NOMO-1 treated with dmso at 0.1 percent for 144 hours (cell line): ENCODE measurements around the gene LRRC4C.

Source experiments
- DNase-seq: peaks from one replicate; lab custom pipeline; 2025; ENCODE audit not compliant: unreplicated experiment; lab: John Stamatoyannopoulos, UW

Gene LRRC4C

GRCh38 chr11:41267451-41267850 is 192.0 kb downstream of the LRRC4C start:
- DNase-seq = no peak

- DNase-seq = no peak
These were observed 203.4 kb downstream of the LRRC4C start for GRCh38 chr11:41256041-41256440.

- DNase-seq = no peak
These were observed 204.5 kb downstream of the LRRC4C start for GRCh38 chr11:41254966-41255365.

- DNase-seq = no peak
These were observed 209.0 kb downstream of the LRRC4C start for GRCh38 chr11:41250408-41250935.

GRCh38 chr11:41247621-41248020 is 211.8 kb downstream of the LRRC4C start:
- DNase-seq = no peak

GRCh38 chr11:41246399-41246745 is 213.1 kb downstream of the LRRC4C start:
- DNase-seq = no peak

- no peak for DNase-seq
These were observed 213.6 kb downstream of the LRRC4C start for GRCh38 chr11:41245704-41246398.

- DNase-seq = no peak
These were observed 214.3 kb downstream of the LRRC4C start for GRCh38 chr11:41245184-41245583.

- no peak for DNase-seq
These were observed 222.1 kb downstream of the LRRC4C start for GRCh38 chr11:41237382-41237781.

- no peak for DNase-seq
These were observed 223.8 kb downstream of the LRRC4C start for GRCh38 chr11:41235668-41236067.

GRCh38 chr11:41225856-41226633 is 233.4 kb downstream of the LRRC4C start:
- DNase-seq = no peak

GRCh38 chr11:41222236-41222635 is 237.2 kb downstream of the LRRC4C start:
- DNase-seq = no peak

- DNase-seq = no peak
These were observed 253.1 kb downstream of the LRRC4C start for GRCh38 chr11:41206388-41206787.

GRCh38 chr11:41201156-41201555 is 258.3 kb downstream of the LRRC4C start:
- no peak for DNase-seq

GRCh38 chr11:41190437-41191082 is 268.9 kb downstream of the LRRC4C start:
- no peak for DNase-seq

GRCh38 chr11:41189701-41190436 is 269.6 kb downstream of the LRRC4C start:
- no peak for DNase-seq

- DNase-seq = no peak
These were observed 281.7 kb downstream of the LRRC4C start for GRCh38 chr11:41177791-41178190.

- DNase-seq = no peak
These were observed 284.0 kb downstream of the LRRC4C start for GRCh38 chr11:41175304-41175972.

- DNase-seq = no peak
These were observed 313.1 kb downstream of the LRRC4C start for GRCh38 chr11:41146326-41146725.

- DNase-seq = no peak
These were observed 314.0 kb downstream of the LRRC4C start for GRCh38 chr11:41145420-41145819.

GRCh38 chr11:41134971-41135370 is 324.5 kb downstream of the LRRC4C start:
- DNase-seq = no peak
